ENCODE measurements around the gene USP13. TPM values are rescaled to one million over a fixed set of nuclear protein-coding genes. Genes with fewer than 3 reads are reported as not detected.

USP13 gene
- total RNA-seq, 1 donor from 2014 or later = 11.0 TPM

DNA sequence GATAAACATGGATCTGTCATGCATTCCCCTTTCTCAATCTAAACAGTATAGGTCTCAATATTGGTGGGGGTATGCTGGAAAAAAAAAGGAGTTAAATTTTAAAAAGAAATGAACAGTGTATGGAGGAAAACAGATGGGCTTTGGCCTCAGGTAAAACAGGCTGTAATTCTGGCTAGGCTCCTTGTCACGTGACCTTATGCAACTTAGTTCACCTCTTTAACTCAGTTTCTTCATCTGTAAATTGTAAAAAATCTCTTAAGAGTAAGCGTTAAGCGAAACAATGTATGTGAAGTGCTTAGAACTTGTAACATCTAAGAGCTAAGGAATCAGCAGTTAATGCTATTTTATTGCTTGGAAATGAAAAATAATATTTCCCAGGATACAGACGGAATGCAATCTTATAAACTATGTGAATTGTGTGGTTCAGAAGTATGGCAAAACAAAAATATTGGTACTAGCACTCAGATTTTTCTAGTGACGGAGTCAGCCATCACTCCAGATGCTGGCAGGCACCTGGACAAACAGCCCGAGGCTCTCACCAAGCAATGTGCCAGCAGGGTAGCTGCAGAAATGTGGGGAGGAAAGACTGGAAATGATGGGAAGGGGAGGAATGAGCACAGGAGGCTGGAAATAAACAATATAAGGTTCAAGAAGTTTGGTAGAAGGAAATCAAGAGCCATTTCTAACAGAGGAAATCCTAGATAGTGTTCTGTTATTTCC lies 172.8 kb downstream of the USP13 start:
- H3K27me3 Mint-ChIP-seq = peaks cover 20% of the 10 kb centered on the region
- no peaks in the 10 kb centered on the region for H3K9me3 Mint-ChIP-seq
- intact Hi-C loops (cut with micrococcal nuclease) = no loop called here
- TF ChIP-seq, protein P1, sequence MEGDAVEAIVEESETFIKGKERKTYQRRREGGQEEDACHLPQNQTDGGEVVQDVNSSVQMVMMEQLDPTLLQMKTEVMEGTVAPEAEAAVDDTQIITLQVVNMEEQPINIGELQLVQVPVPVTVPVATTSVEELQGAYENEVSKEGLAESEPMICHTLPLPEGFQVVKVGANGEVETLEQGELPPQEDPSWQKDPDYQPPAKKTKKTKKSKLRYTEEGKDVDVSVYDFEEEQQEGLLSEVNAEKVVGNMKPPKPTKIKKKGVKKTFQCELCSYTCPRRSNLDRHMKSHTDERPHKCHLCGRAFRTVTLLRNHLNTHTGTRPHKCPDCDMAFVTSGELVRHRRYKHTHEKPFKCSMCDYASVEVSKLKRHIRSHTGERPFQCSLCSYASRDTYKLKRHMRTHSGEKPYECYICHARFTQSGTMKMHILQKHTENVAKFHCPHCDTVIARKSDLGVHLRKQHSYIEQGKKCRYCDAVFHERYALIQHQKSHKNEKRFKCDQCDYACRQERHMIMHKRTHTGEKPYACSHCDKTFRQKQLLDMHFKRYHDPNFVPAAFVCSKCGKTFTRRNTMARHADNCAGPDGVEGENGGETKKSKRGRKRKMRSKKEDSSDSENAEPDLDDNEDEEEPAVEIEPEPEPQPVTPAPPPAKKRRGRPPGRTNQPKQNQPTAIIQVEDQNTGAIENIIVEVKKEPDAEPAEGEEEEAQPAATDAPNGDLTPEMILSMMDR (IDR thresholded peaks at IDR 0.05) = no peak
- CTCF ChIA-PET = no interaction called here
- no peak overlapping the region for H3K4me3 Mint-ChIP-seq
- ATAC-seq (ENCODE audit: low read depth) = no peak
- DNase-seq = no peak
- no peak overlapping the region for H3K27ac Mint-ChIP-seq
- no peaks in the 10 kb centered on the region for H3K36me3 Mint-ChIP-seq (ENCODE audit: low read depth)
- H3K4me1 Mint-ChIP-seq = no peaks in the 10 kb centered on the region
- POLR2A ChIA-PET = no interaction called here

DNA sequence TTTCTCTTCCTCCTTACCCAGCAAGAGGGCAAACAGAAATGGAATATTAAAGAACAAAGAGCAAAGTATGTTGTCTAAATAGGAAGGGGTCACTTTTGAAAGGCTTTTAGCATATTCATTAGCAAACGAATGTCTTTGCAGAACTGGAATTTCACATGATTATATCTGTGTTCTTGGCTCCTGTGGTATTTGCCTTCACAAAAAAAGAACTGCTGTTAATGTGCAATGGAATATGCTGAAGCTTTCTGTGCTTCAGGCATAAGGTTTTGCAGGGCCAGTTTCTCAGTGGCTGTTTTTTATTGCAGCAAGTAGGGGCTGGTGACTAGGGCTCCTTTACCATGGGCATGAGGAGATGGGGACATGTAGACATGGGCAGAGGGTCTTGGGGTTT lies 173.4 kb downstream of the USP13 start:
- H3K4me3 Mint-ChIP-seq = no peak overlapping the region
- H3K27ac Mint-ChIP-seq = no peak overlapping the region
- POLR2A ChIA-PET = no interaction called here
- ATAC-seq (ENCODE audit: low read depth) (no peak), DNase-seq (no peak)
- intact Hi-C loops (cut with micrococcal nuclease) = no loop called here
- TF ChIP-seq, protein P1 (IDR thresholded peaks at IDR 0.05) = no peak
- no peaks in the 10 kb centered on the region for H3K4me1 Mint-ChIP-seq
- H3K36me3 Mint-ChIP-seq (ENCODE audit: low read depth) = no peaks in the 10 kb centered on the region
- H3K27me3 Mint-ChIP-seq = peaks cover 17% of the 10 kb centered on the region
- CTCF ChIA-PET = no interaction called here
- H3K9me3 Mint-ChIP-seq = no peaks in the 10 kb centered on the region

DNA sequence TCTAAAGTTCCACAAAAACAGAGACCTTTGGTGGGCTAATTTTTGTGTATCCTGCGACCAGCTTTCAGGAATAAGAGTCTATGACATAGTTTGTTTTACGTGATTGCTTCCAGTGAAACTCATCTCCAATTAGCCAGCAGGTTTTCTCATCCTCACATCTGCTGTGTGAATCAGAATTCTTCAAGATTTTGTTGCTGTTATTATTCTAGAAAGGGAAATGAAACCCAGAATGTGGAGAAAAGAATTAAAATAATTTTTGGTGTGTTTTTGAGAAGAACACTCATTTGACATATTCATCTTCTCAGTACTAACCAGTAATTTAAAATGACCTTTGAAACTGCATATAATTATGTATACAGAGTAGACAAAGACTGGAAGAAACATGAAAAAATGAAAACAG lies 175.9 kb downstream of the USP13 start:
- intact Hi-C loops (cut with micrococcal nuclease) = no loop called here
- DNase-seq (no peak), ATAC-seq (ENCODE audit: low read depth) (no peak)
- Mint-ChIP-seq H3K27me3 (peaks cover 11% of the 10 kb centered on the region), H3K27ac (no peak overlapping the region), H3K4me3 (no peak overlapping the region), H3K36me3 (ENCODE audit: low read depth) (no peaks in the 10 kb centered on the region), H3K4me1 (no peaks in the 10 kb centered on the region), H3K9me3 (no peaks in the 10 kb centered on the region)
- ChIA-PET POLR2A (no interaction called here), CTCF (no interaction called here)
- TF ChIP-seq, protein P1 (IDR thresholded peaks at IDR 0.05) = no peak

DNA sequence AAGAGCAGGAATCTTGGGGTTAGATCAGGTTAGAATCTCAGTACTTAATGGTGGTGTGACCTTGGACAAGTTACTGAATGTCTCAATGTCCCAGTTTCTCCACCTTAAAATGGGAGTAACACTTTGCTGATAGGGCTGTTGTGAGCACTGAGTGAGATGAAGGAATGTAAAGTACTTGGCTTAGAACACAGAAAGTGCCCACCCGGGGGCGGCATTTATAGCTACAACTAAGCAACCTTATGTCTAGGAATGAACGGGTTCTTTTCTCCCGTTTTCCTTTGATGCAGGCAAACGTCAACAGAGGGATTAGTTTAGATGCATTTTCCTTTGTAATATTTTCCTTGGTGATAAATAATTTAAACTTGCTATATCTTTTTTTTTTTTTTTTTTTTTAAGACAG lies 176.6 kb downstream of the USP13 start:
- TF ChIP-seq, protein P1 (IDR thresholded peaks at IDR 0.05) = no peak
- no peak overlapping the region for H3K27ac Mint-ChIP-seq
- H3K4me1 Mint-ChIP-seq = no peaks in the 10 kb centered on the region
- no peaks in the 10 kb centered on the region for H3K36me3 Mint-ChIP-seq (ENCODE audit: low read depth)
- POLR2A ChIA-PET = no interaction called here
- H3K4me3 Mint-ChIP-seq = no peak overlapping the region
- DNase-seq (no peak), ATAC-seq (ENCODE audit: low read depth) (no peak)
- peaks cover 13% of the 10 kb centered on the region for H3K27me3 Mint-ChIP-seq
- intact Hi-C loops (cut with micrococcal nuclease) = no loop called here
- no peaks in the 10 kb centered on the region for H3K9me3 Mint-ChIP-seq
- CTCF ChIA-PET = no interaction called here

DNA sequence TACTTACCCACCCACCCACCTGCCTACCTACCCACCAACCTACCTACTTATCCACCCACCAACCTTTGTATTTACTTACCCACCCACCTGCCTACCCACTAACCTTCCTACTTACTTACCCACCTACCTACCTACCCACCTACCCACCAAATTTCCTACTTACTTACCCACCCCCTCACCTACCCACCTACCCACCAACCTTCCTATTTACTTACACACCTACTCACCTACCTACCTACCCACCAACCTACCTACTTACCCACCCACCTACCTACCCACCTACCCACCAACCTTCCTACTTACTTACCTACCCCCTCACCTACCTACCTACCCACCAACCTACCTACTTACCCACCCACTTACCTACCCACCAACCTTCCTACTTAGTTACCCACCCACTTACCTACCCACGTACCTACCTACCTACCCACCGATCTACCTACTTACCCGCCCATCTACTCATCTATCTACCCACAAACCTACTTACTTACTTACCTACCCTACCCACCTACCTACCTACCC lies 179.6 kb downstream of the USP13 start:
- intact Hi-C loops (cut with micrococcal nuclease) = no loop called here
- ChIA-PET CTCF (no interaction called here), POLR2A (no interaction called here)
- no peaks in the 10 kb centered on the region for H3K9me3 Mint-ChIP-seq
- TF ChIP-seq, protein P1 (IDR thresholded peaks at IDR 0.05) = no peak
- no peaks in the 10 kb centered on the region for H3K36me3 Mint-ChIP-seq (ENCODE audit: low read depth)
- ATAC-seq (ENCODE audit: low read depth) (no peak), DNase-seq (no peak)
- no peak overlapping the region for H3K27ac Mint-ChIP-seq
- no peak overlapping the region for H3K4me3 Mint-ChIP-seq
- peaks cover 11% of the 10 kb centered on the region for H3K27me3 Mint-ChIP-seq
- H3K4me1 Mint-ChIP-seq = no peaks in the 10 kb centered on the region
